HepG2 (cell line): Measurements from ENCODE around the gene HLA-F. TPM values are rescaled to one million over a fixed set of nuclear protein-coding genes. Genes with fewer than 3 reads are reported as not detected.

Experiments
- EEA1 ChIP-seq: sonication (generic); formaldehyde crosslinking; IDR thresholded peaks from 2 replicates; pipeline ENCODE4 v1.5.1; 2020; ENCODE audit warnings: mild to moderate bottlenecking, missing genetic modification reagents, borderline replicate concordance
- GABPA ChIP-seq, 2 experiments: IDR thresholded peaks; 2 replicates each; pipeline ENCODE4 v1.6.1; 2011 to 2016; ENCODE audit warnings: low read depth in 2 of 2, low read length in 1 of 2, missing biosample characterization in 1 of 2, missing genetic modification characterization in 1 of 2
- GZF1 ChIP-seq: sonication (generic); formaldehyde crosslinking; IDR thresholded peaks from 2 replicates; pipeline ENCODE4 v1.5.1; 2020; ENCODE audit warnings: mild to moderate bottlenecking, missing genetic modification reagents
- NR0B2 ChIP-seq: sonication (generic); formaldehyde crosslinking; IDR thresholded peaks from 2 replicates; pipeline ENCODE4 v1.4.0; 2020; ENCODE audit warnings: mild to moderate bottlenecking, missing genetic modification reagents
- SMAD9 ChIP-seq: sonication (generic); formaldehyde crosslinking; IDR thresholded peaks from 2 replicates; pipeline ENCODE4 v1.5.1; 2020; ENCODE audit warnings: mild to moderate bottlenecking, missing genetic modification reagents
- SP4 ChIP-seq: sonication (generic); formaldehyde crosslinking; IDR thresholded peaks from 2 replicates; pipeline ENCODE4 v1.8.1; 2023; ENCODE audit warnings: mild to moderate bottlenecking, missing genetic modification reagents
- STAT6 ChIP-seq: sonication (generic); formaldehyde crosslinking; IDR thresholded peaks from 2 replicates; pipeline ENCODE4 v1.4.0; 2020; ENCODE audit warnings: missing genetic modification reagents, mild to moderate bottlenecking, borderline replicate concordance
- TBX2 ChIP-seq: sonication (generic); formaldehyde crosslinking; IDR thresholded peaks from 2 replicates; pipeline ENCODE4 v1.5.0; 2020; ENCODE audit warnings: missing genetic modification reagents, mild to moderate bottlenecking, borderline replicate concordance
- THRA ChIP-seq: sonication (generic); formaldehyde crosslinking; IDR thresholded peaks from 2 replicates; pipeline ENCODE4 v1.4.0; 2020; ENCODE audit warnings: missing genetic modification reagents, borderline replicate concordance
- ZNF142 ChIP-seq: sonication (generic); formaldehyde crosslinking; IDR thresholded peaks from 2 replicates; pipeline ENCODE4 v1.4.0; 2020; ENCODE audit warnings: missing genetic modification reagents
- ZNF441 ChIP-seq: sonication (generic); formaldehyde crosslinking; IDR thresholded peaks from 2 replicates; pipeline ENCODE4 v1.7.0; 2021; ENCODE audit warnings: missing genetic modification reagents, borderline replicate concordance
- ZNF614 ChIP-seq: IDR thresholded peaks from 2 replicates; pipeline ENCODE4 v1.6.1; 2018; ENCODE audit warnings: missing biosample characterization, missing genetic modification reagents, inconsistent platforms, borderline replicate concordance
- ZNF670 ChIP-seq: sonication (generic); formaldehyde crosslinking; IDR thresholded peaks from 2 replicates; pipeline ENCODE4 v1.8.0; 2022; ENCODE audit warnings: mild to moderate bottlenecking, missing genetic modification reagents, borderline replicate concordance
- ZNF75D ChIP-seq: sonication (generic); formaldehyde crosslinking; IDR thresholded peaks from 2 replicates; pipeline ENCODE4 v1.8.1; 2023; ENCODE audit warnings: missing genetic modification reagents, mild to moderate bottlenecking, borderline replicate concordance
- ZNF766 ChIP-seq: sonication (generic); formaldehyde crosslinking; IDR thresholded peaks from 2 replicates; pipeline ENCODE4 v1.5.0; 2020; ENCODE audit warnings: missing genetic modification reagents, borderline replicate concordance
- ZNF883 ChIP-seq: sonication (generic); formaldehyde crosslinking; IDR thresholded peaks from 2 replicates; pipeline ENCODE4 v1.5.1; 2020; ENCODE audit warnings: mild to moderate bottlenecking, missing genetic modification reagents; ENCODE audit errors: not compliant biosample characterization
- polyA plus RNA-seq, 8 experiments: library from polyadenylated mRNA; depleted of rRNA in 3 of 8; stranded (reverse) in 7 of 8; unstranded in 1 of 8; fragments of >200 nt; fragmentation: Illumina TruSeq in 4 of 8; extraction: Trizol in 4 of 8; gene quantifications; 2 replicates each; pipeline versions ENCODE4 v1.2.1 to v1.2.3, GENCODE V29; 2011 to 2016; ENCODE audit warnings: low read depth in 4 of 8, missing spikeins in 1 of 8, mixed read lengths in 1 of 8; ENCODE audit not compliant: insufficient read depth in 1 of 8
- total RNA-seq, 5 experiments: library from RNA; depleted of rRNA; stranded (reverse); fragments of >200 nt; fragmentation: Illumina TruSeq; extraction: Trizol; gene quantifications; 2 replicates each; pipeline ENCODE4 v1.2.3, GENCODE V29; 2016; ENCODE audit warnings: low read depth in 1 of 5

Gene HLA-F
- total and polyA plus RNA-seq, 2 of the 13 experiments (the other 11 are each of a cell fraction or from before 2014, with no cell fraction given), result 6.0 to 6.1 TPM

GRCh38 chr6:29748391-29749307 is 25.4 kb downstream of the HLA-F start (continued):
- TF ChIP-seq ZNF441 (peak; percentile 59; the same call in 1 of the 2 replicates), ZNF766 (CRISPR knock-in tag) (no peak), TBX2 (peak; percentile 78), NR0B2 (CRISPR knock-in tag) (peak; percentile 85; the same call in 1 of the 2 replicates), ZNF614 (CRISPR knock-in tag) (no peak), GABPA (IDR thresholded peaks at IDR 0.05; ENCODE audit: low read depth, low read length) (no peak), GABPA (CRISPR knock-in tag; IDR thresholded peaks at IDR 0.05; ENCODE audit: low read depth) (0 out of 2 replicates have a peak, but pooled peaks have one; percentile 41), ZNF670 (CRISPR knock-in tag) (no peak), EEA1 (CRISPR knock-in tag) (0 out of 2 replicates have a peak, but pooled peaks have one; percentile 32), THRA (CRISPR knock-in tag) (0 out of 2 replicates have a peak, but pooled peaks have one; percentile 29), SMAD9 (no peak; the same call in 1 of the 2 replicates), ZNF142 (peak; percentile 6; the same call in 1 of the 2 replicates), GZF1 (CRISPR knock-in tag) (peak; percentile 67; the same call in 1 of the 2 replicates), SP4 (CRISPR knock-in tag) (peak; percentile 97), STAT6 (CRISPR knock-in tag) (no peak), ZNF883 (CRISPR knock-in tag) (peak; percentile 31), ZNF75D (CRISPR knock-in tag) (no peak)
